Placental epithelial cell (primary cell): ENCODE data around the gene ZBTB17. TPM values are rescaled to one million over a fixed set of nuclear protein-coding genes. Genes with fewer than 3 reads are reported as not detected.

Source experiments
- small RNA-seq: library from RNA; depleted of rRNA; stranded (forward); fragments of <200 nt; gene quantifications from one replicate; pipeline ENCODE3, GENCODE V24; 2012
- total RNA-seq: library from RNA; depleted of rRNA; stranded (reverse); fragments of >200 nt; gene quantifications from 2 replicates; pipeline ENCODE4 v1.2.3, GENCODE V29; 2012

Gene ZBTB17
- 28.1 and 31.8 TPM in 2 replicates for total RNA-seq

GRCh38 chr1:15975805-15976680 is at the start of gene ZBTB17:
Gene ZBTB17, minus strand, starts transcription at chr1:15976101. Its CDS starts 27,606 bp downstream, at chr1:15948495.

GRCh38 chr1:16021681-16022080 is 45.8 kb upstream of the ZBTB17 start, which contains the start of gene CLCNKA:
Gene CLCNKA, plus strand, starts transcription at chr1:16022036. Its CDS starts 584 bp downstream, at chr1:16022620.

GRCh38 chr1:16017461-16018303 is 41.8 kb upstream of the ZBTB17 start, which contains the start of gene HSPB7:
Gene HSPB7, minus strand, starts transcription at chr1:16018043. Its CDS starts 80 bp downstream, at chr1:16017963.

Small RNA genes lying within 50 kb of the gene (small RNA-seq; reads per million reads assigned to genes)
- gene AL034555.1 (not detected), gene AL355994.1 (not detected), gene AL355994.5 (not detected)

Other genes with a start within 250 kb of the ZBTB17 start
- gene SLC25A34, start 239.8 kb downstream of the ZBTB17 start, total RNA-seq: 0.33 and 0.39 TPM in 2 replicates
- not detected in 2 replicates for gene TMEM82, start 233.6 kb downstream of the ZBTB17 start, total RNA-seq
- 244 and 373 TPM in 2 replicates for gene FBLIM1, start 217.3 kb downstream of the ZBTB17 start, total RNA-seq
- gene UQCRHL, start 168.5 kb downstream of the ZBTB17 start, total RNA-seq: 0.65 and 2.7 TPM in 2 replicates
- gene SPEN, start 128.4 kb downstream of the ZBTB17 start, total RNA-seq: 25.1 and 26.1 TPM in 2 replicates
- not detected in 2 replicates for gene SRARP, start 28.1 kb upstream of the ZBTB17 start, total RNA-seq
- 0.22 TPM in 1 of 2 replicates, not detected in the other for gene HSPB7, start 41.9 kb upstream of the ZBTB17 start, total RNA-seq
- gene CLCNKA, start 45.9 kb upstream of the ZBTB17 start, total RNA-seq: not detected in 2 replicates
- 0.43 and 1.2 TPM in 2 replicates for gene CLCNKB, start 67.7 kb upstream of the ZBTB17 start, total RNA-seq
- gene FAM131C, start 97.5 kb upstream of the ZBTB17 start, total RNA-seq: not detected in 2 replicates
- gene EPHA2, start 180.0 kb upstream of the ZBTB17 start, total RNA-seq: 2.7 and 28.6 TPM in 2 replicates
- 20.4 and 29.4 TPM in 2 replicates for gene ARHGEF19, start 236.6 kb upstream of the ZBTB17 start, total RNA-seq